ENCODE results near the gene MYBPC2. TPM values are rescaled to one million over a fixed set of nuclear protein-coding genes. Genes with fewer than 3 reads are reported as not detected.
A peak's percentile ranks its signal among the peaks of the same experiment; 100 is the strongest.

Gene MYBPC2
- polyA plus RNA-seq, 1 donor, result 0.37 TPM

DNA sequence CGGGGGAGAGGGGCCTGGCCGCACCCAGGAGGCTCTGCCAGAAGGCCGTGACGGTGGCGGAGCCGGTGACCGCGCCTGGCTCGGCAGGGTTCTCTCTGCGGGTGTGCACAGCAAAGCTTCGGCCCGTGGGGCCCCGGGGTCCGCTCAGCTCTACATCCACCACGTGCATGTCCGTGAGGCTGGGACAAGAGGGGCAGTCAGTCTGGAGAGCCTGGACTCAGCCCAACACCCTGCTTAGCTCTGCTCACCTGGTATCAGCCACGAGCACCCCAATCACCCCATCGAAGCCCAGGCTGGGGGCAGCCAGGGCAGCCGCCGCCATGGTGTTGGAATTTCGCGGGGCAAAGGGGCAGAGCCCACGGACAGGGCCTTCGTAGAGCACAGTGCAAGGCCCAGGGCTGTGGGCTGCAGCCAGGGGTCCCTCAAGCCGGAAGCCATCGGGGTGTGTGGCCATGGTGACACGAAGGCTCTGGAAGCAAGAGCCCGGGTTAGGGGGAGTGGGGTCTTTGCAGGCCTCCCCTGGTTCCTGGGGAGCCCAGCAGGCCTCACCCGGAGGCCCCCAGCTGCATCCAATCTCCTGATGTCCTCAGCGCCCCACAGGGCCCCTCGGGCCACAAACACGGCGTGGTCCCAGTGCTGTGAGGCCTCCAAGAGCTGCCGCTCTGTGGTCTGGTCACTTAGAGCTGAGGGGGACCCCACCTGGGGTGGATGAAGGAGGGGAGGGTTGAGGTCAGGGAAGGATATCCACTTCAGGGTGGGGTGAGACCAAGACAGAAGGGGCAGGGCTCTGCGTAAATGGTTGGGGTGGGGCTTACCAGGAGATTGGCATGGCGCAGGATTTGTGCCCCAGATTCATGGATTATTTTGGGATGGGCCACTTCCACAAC lies 79.7 kb downstream of the MYBPC2 start:
- peak overlapping the region; percentile 73 for H3K4me3 ChIP-seq (ENCODE audit: low read length)
- H3K27me3 ChIP-seq (ENCODE audit: control insufficient read depth, insufficient read depth, low read length), result peaks cover 9% of the 10 kb centered on the region
- DNase-seq, result no peak
- H3K27ac ChIP-seq (ENCODE audit: low read length), result no peak overlapping the region
- H3K36me3 ChIP-seq (ENCODE audit: control insufficient read depth, insufficient read depth, low read length), result no peaks in the 10 kb centered on the region
- H3K9me3 ChIP-seq (ENCODE audit: control insufficient read depth, low read depth, low read length), result peaks cover 3% of the 10 kb centered on the region
- H3K4me1 ChIP-seq (ENCODE audit: control insufficient read depth, insufficient read depth, low read length), result peaks cover 14% of the 10 kb centered on the region
- no CpG with 5 or more reads among the region's 36 CpGs for WGBS (ENCODE audit: insufficient coverage, low lambda C conversion rate)

DNA sequence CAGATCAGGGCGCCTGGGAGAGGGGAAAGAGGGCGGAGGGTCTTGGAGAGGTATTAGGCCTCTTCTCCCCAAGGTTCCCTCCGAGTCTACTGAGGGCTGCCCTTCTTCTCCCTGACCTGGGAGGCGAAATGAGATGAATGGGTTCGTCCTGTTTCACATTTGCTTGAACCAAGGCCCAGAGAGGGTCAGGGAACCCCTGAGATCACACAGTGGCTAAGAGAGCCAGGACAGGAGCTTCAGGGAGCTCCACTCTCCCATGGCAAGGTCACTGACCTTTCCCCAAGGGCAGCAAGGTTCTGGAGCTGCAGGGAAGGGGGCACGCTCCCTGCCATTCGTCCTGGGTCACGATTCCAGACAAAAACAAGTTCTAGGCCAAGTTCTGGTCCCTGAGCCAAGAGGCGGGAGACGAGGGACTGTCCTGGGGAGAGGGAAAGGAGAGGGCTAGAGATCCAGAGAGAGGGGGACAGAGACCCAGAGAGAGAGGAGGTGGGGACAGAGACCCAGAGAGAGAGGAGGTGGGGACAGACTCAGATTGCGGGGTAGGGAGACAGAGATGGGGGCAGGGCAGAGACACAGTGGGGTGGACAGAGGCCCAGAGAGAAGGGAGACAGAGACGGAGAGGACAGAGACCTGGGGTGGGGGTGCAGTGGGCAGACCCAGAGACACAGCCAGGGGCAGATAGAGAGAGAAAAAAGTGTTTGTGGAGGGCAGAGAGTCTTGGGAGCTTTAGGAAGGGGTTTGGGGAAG lies 80.5 kb downstream of the MYBPC2 start:
- no peaks in the 10 kb centered on the region for H3K36me3 ChIP-seq (ENCODE audit: control insufficient read depth, insufficient read depth, low read length)
- no peak for DNase-seq
- H3K27ac ChIP-seq (ENCODE audit: low read length), result no peak overlapping the region
- H3K9me3 ChIP-seq (ENCODE audit: control insufficient read depth, low read depth, low read length), result peaks cover 3% of the 10 kb centered on the region
- WGBS (ENCODE audit: insufficient coverage, low lambda C conversion rate), result no CpG with 5 or more reads among the region's 12 CpGs
- H3K4me1 ChIP-seq (ENCODE audit: control insufficient read depth, insufficient read depth, low read length), result peaks cover 14% of the 10 kb centered on the region
- peak overlapping the region; percentile 10 for H3K4me3 ChIP-seq (ENCODE audit: low read length)
- H3K27me3 ChIP-seq (ENCODE audit: control insufficient read depth, insufficient read depth, low read length), result peaks cover 9% of the 10 kb centered on the region

DNA sequence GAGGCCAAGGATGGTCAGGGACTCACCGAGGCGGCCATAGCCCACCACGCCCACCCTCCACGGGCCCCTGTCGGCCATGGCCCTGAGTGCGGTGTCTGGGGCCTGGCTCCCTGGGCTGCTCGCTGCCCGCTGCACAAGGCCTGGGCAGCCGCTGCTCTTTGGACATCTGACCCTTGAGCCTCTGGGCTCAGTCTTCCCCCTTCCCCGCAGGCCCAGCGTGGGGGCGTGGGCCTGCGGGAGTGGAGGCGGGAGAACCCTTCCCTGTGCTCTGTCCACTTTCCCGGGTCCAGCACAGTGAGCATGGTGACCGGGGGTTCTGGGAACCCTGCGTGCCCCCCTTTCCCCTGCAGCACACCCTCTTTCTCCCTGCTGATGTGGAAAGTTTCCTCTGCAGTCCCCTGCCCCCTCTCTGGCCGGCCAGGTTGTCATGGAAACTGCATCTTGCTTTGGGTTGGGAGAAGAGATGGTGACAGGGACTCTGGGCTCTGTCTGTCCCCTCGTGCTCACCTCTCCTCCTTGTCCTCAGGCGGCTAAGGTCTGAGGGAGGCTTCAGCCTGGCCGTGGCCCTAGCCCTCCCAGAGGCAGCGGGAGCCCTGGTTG lies 81.2 kb downstream of the MYBPC2 start, which contains the start of gene ASPDH:
ASPDH (minus strand) TSS at position 168 of the 600 bp plus-strand sequence; CDS start at position 78, 90 bp downstream.
- no peak for DNase-seq
- peaks cover 9% of the 10 kb centered on the region for H3K27me3 ChIP-seq (ENCODE audit: control insufficient read depth, insufficient read depth, low read length)
- WGBS (ENCODE audit: insufficient coverage, low lambda C conversion rate), result 20% methylated on average over 1 of the region's 22 CpGs
- peak within 1 kb of the TSS; percentile 10 for H3K4me3 ChIP-seq (ENCODE audit: low read length)
- peaks cover 10% of the 10 kb centered on the region for H3K9me3 ChIP-seq (ENCODE audit: control insufficient read depth, low read depth, low read length)
- no peak within 1 kb of the TSS for H3K27ac ChIP-seq (ENCODE audit: low read length)
- H3K36me3 ChIP-seq (ENCODE audit: control insufficient read depth, insufficient read depth, low read length), result no peaks in the 10 kb centered on the region
- H3K4me1 ChIP-seq (ENCODE audit: control insufficient read depth, insufficient read depth, low read length), result peaks cover 14% of the 10 kb centered on the region

DNA sequence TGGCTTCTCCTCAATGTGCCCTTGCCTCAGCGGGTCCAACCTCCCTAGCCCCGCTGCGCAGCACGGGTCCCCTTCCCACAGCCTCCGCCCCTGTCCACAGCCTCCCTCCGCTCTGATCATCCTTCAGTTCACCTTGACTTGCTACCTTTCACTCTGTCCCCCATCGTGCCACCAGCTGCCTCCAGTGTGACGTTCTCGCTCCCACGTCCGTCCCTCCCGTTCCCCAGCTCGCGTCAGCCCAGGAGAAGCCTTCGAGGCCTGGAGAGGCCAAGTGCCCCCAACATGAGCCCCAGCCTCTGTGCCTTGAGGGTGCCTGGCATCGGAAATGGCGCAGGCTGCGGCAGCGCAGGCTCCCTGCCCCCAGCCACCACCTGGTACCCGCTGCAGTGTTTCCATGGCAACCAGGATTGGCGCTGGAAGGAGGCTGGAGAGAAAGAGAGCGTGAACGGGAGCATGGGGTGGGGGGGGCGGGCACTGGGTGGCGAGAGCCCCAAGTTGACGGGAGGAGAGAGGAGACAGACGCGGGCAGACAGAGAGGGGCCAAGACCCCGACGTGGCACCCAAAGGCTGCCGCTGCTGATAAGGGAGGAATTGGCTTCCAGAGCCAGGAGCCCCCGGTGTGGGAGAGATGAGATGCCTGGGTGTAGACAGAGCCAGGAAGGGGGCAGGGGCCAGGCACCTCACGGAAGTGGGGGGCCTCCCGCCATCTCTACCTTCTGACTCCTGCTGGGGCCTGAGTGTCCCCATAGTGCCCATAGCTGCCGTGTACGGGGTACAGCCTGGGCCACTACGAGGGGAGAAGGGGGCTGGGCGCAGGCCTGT lies 81.9 kb downstream of the MYBPC2 start:
- Histone ChIP-seq H3K27me3 (ENCODE audit: control insufficient read depth, insufficient read depth, low read length) (peaks cover 9% of the 10 kb centered on the region), H3K9me3 (ENCODE audit: control insufficient read depth, low read depth, low read length) (peaks cover 15% of the 10 kb centered on the region), H3K4me1 (ENCODE audit: control insufficient read depth, insufficient read depth, low read length) (peaks cover 14% of the 10 kb centered on the region), H3K27ac (ENCODE audit: low read length) (no peak overlapping the region), H3K36me3 (ENCODE audit: control insufficient read depth, insufficient read depth, low read length) (no peaks in the 10 kb centered on the region), H3K4me3 (ENCODE audit: low read length) (no peak overlapping the region)
- DNase-seq, result no peak
- no CpG with 5 or more reads among the region's 38 CpGs for WGBS (ENCODE audit: insufficient coverage, low lambda C conversion rate)

DNA sequence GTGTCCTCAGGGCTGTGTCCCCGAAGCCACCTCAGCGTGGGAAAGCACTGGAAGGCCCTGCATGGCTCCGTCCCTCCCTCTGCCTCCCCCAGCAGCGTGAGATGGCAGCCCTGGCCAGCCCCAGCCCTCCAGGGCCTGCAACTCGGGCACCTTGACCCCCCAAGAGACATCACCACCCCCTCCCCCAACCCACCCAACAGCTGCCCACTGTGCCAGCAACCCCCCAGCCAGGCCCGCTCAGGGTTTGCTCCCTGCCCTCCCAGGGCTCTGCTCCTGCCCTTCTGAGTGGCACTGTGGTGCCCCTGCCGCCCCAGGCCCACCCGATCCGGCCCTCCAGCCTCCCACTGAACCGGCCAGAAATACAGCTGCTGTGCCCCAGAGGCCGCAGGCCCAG lies 82.5 kb downstream of the MYBPC2 start:
- peaks cover 9% of the 10 kb centered on the region for H3K27me3 ChIP-seq (ENCODE audit: control insufficient read depth, insufficient read depth, low read length)
- no peaks in the 10 kb centered on the region for H3K36me3 ChIP-seq (ENCODE audit: control insufficient read depth, insufficient read depth, low read length)
- H3K9me3 ChIP-seq (ENCODE audit: control insufficient read depth, low read depth, low read length), result peaks cover 15% of the 10 kb centered on the region
- no peak overlapping the region for H3K4me3 ChIP-seq (ENCODE audit: low read length)
- peaks cover 12% of the 10 kb centered on the region for H3K4me1 ChIP-seq (ENCODE audit: control insufficient read depth, insufficient read depth, low read length)
- no CpG with 5 or more reads among the region's 11 CpGs for WGBS (ENCODE audit: insufficient coverage, low lambda C conversion rate)
- no peak for DNase-seq
- H3K27ac ChIP-seq (ENCODE audit: low read length), result no peak overlapping the region

Other genes starting within 250 kb of the MYBPC2 start
- gene MYH14, start 229.3 kb upstream of the MYBPC2 start, polyA plus RNA-seq, result 221 TPM
- 3.1 TPM for gene KCNC3, start 103.5 kb upstream of the MYBPC2 start, polyA plus RNA-seq
- 2.8 TPM for gene NAPSA, start 67.3 kb upstream of the MYBPC2 start, polyA plus RNA-seq
- 34.2 TPM for gene NR1H2, start 56.4 kb upstream of the MYBPC2 start, polyA plus RNA-seq
- gene POLD1, start 48.5 kb upstream of the MYBPC2 start, polyA plus RNA-seq, result 26.1 TPM
- 13.5 TPM for gene SPIB, start 14.0 kb upstream of the MYBPC2 start, polyA plus RNA-seq
- gene EMC10, start 43.6 kb downstream of the MYBPC2 start, polyA plus RNA-seq, result 142 TPM
- 2.7 TPM for gene GARIN5A, start 44.0 kb downstream of the MYBPC2 start, polyA plus RNA-seq
- gene JOSD2, start 78.3 kb downstream of the MYBPC2 start, polyA plus RNA-seq, result 20.1 TPM
- gene ASPDH, start 81.0 kb downstream of the MYBPC2 start, polyA plus RNA-seq, result 4.4 TPM
- gene LRRC4B, start 135.5 kb downstream of the MYBPC2 start, polyA plus RNA-seq, result 6.9 TPM
- 0.93 TPM for gene SYT3, start 207.0 kb downstream of the MYBPC2 start, polyA plus RNA-seq
- 0.46 TPM for gene C19orf81, start 216.6 kb downstream of the MYBPC2 start, polyA plus RNA-seq